ENCODE data around the gene CACNA1G.

GRCh38 chr17:50576864-50577263, 16.3 kb downstream of the CACNA1G start:
- TF ChIP-seq CTCF (conservative IDR thresholded peaks at IDR 0.05; ENCODE audit: low read length): no peak
- no peak for TF ChIP-seq EZH2phosphoT487 (IDR thresholded peaks at IDR 0.05; ENCODE audit: borderline replicate concordance, low read depth, low read length)
